Loucy (cell line): ENCODE data around the gene HDC.

ENCODE experiments used
- H2AFZ ChIP-seq: fragments of 200-600 bp; sonication (generic); 2 replicates; pipeline ENCODE4 v1.6.0; 2016; ENCODE audit warnings: antibody characterized with exemption, mild to moderate bottlenecking, low read length, moderate library complexity
- H3F3A ChIP-seq: fragments of 200-600 bp; 2 replicates; pipeline ENCODE4 v1.6.0; 2016; ENCODE audit warnings: antibody characterized with exemption, low read depth, mild to moderate bottlenecking
- H3K27me3 ChIP-seq: fragments of 200-600 bp; sonication (generic); 2 replicates; pipeline ENCODE4 v1.6.1; 2014; ENCODE audit warnings: low read length, mild to moderate bottlenecking; ENCODE audit not compliant: insufficient read depth, poor library complexity, severe bottlenecking
- H3K36me3 ChIP-seq: fragments of 200-600 bp; sonication (generic); 2 replicates; pipeline ENCODE4 v1.6.1; 2016; ENCODE audit warnings: low read length; ENCODE audit not compliant: insufficient read depth
- H3K4me1 ChIP-seq: fragments of 200-600 bp; sonication (generic); 2 replicates; pipeline ENCODE4 v1.5.1; 2014; ENCODE audit warnings: low read length, mild to moderate bottlenecking; ENCODE audit not compliant: insufficient read depth, poor library complexity, severe bottlenecking
- H3K4me2 ChIP-seq: fragments of 200-600 bp; sonication (generic); 2 replicates; pipeline ENCODE4 v1.6.0; 2014; ENCODE audit warnings: antibody characterized with exemption, low read length, low read depth, mild to moderate bottlenecking; ENCODE audit not compliant: poor library complexity, severe bottlenecking
- H3K4me3 ChIP-seq: fragments of 200-600 bp; sonication (generic); 2 replicates; pipeline ENCODE4 v1.5.1; 2014; ENCODE audit warnings: low read length, mild to moderate bottlenecking, mixed read lengths; ENCODE audit not compliant: poor library complexity, severe bottlenecking
- H3K79me2 ChIP-seq: fragments of 200-600 bp; sonication (generic); 2 replicates; pipeline ENCODE4 v1.6.1; 2014; ENCODE audit warnings: low read length; ENCODE audit not compliant: insufficient read depth
- H3K9ac ChIP-seq: fragments of 200-600 bp; sonication (generic); 2 replicates; pipeline ENCODE4 v1.6.0; 2014; ENCODE audit warnings: mild to moderate bottlenecking, low read depth, low read length, moderate library complexity; ENCODE audit not compliant: poor library complexity, severe bottlenecking
- H3K9me2 ChIP-seq: fragments of 200-600 bp; sonication (generic); replicated peaks from 2 replicates; pipeline ENCODE4 v1.6.1; 2016; ENCODE audit warnings: low read depth, low read length, mixed read lengths
- H3K9me3 ChIP-seq: fragments of 200-600 bp; sonication (generic); 2 replicates; pipeline ENCODE4 v1.6.1; 2014; ENCODE audit warnings: mild to moderate bottlenecking, antibody characterized with exemption, low read length, low read depth; ENCODE audit not compliant: insufficient read depth
- H4K20me1 ChIP-seq: fragments of 200-600 bp; sonication (generic); 2 replicates; pipeline ENCODE4 v1.6.0; 2014; ENCODE audit warnings: antibody characterized with exemption, low read length, mild to moderate bottlenecking; ENCODE audit not compliant: insufficient read depth, poor library complexity, severe bottlenecking
- CTCF ChIP-seq: fragments of 200-600 bp; sonication (generic); conservative IDR thresholded peaks from 2 replicates; pipeline ENCODE4 v1.5.1; 2014; ENCODE audit warnings: mild to moderate bottlenecking, antibody characterized with exemption, low read length
- EZH2phosphoT487 ChIP-seq: fragments of 200-600 bp; IDR thresholded peaks from 2 replicates; pipeline ENCODE4 v1.6.1; 2018; ENCODE audit warnings: antibody characterized with exemption, mild to moderate bottlenecking, moderate library complexity, borderline replicate concordance

The HDC gene

GRCh38 chr15:50231761-50232160 lies 33.8 kb downstream of the HDC start:
- no peaks in the 10 kb centered on the region for H3K36me3 ChIP-seq
- no peak overlapping the region for H3K9ac ChIP-seq
- no peak overlapping the region for H3K4me3 ChIP-seq
- TF ChIP-seq EZH2phosphoT487 (no peak), CTCF (no peak)
- H3K79me2 ChIP-seq, result no peaks in the 10 kb centered on the region
- H2AFZ ChIP-seq, result no peak overlapping the region
- H3K9me2 ChIP-seq, result no peaks in the 10 kb centered on the region
- H3K4me2 ChIP-seq, result no peak overlapping the region
- no peaks in the 10 kb centered on the region for H3F3A ChIP-seq
- H3K27me3 ChIP-seq, result no peaks in the 10 kb centered on the region
- peaks cover 10% of the 10 kb centered on the region for H3K4me1 ChIP-seq
- H3K9me3 ChIP-seq, result no peaks in the 10 kb centered on the region
- H4K20me1 ChIP-seq, result no peaks in the 10 kb centered on the region

GRCh38 chr15:50229336-50229735 lies 36.2 kb downstream of the HDC start:
- no peak overlapping the region for H3K9ac ChIP-seq
- no peaks in the 10 kb centered on the region for H3K4me1 ChIP-seq
- no peaks in the 10 kb centered on the region for H4K20me1 ChIP-seq
- no peak overlapping the region for H3K4me3 ChIP-seq
- TF ChIP-seq EZH2phosphoT487 (no peak), CTCF (no peak)
- H2AFZ ChIP-seq, result no peak overlapping the region
- no peak overlapping the region for H3K4me2 ChIP-seq
- no peaks in the 10 kb centered on the region for H3K9me2 ChIP-seq
- no peaks in the 10 kb centered on the region for H3K27me3 ChIP-seq
- no peaks in the 10 kb centered on the region for H3K36me3 ChIP-seq
- no peaks in the 10 kb centered on the region for H3F3A ChIP-seq
- no peaks in the 10 kb centered on the region for H3K9me3 ChIP-seq
- no peaks in the 10 kb centered on the region for H3K79me2 ChIP-seq

GRCh38 chr15:50228866-50229265 lies 36.7 kb downstream of the HDC start:
- Histone ChIP-seq H3K4me1 (no peaks in the 10 kb centered on the region), H3K9ac (no peak overlapping the region), H3K4me2 (no peak overlapping the region), H3K27me3 (no peaks in the 10 kb centered on the region), H3K9me3 (no peaks in the 10 kb centered on the region), H3K79me2 (no peaks in the 10 kb centered on the region), H3K4me3 (no peak overlapping the region), H3K9me2 (no peaks in the 10 kb centered on the region), H4K20me1 (no peaks in the 10 kb centered on the region), H2AFZ (no peak overlapping the region), H3K36me3 (no peaks in the 10 kb centered on the region), H3F3A (no peaks in the 10 kb centered on the region)
- no peak for TF ChIP-seq CTCF
- no peak for TF ChIP-seq EZH2phosphoT487
